CD14-positive monocyte (primary cell): ENCODE results near the gene MTMR8. TPM values are rescaled to one million over a fixed set of nuclear protein-coding genes. Genes with fewer than 3 reads are reported as not detected.

ENCODE experiments used
- DNase-seq, 3 donors: peaks; one replicate each; pipeline ENCODE4 v3.0.0-alpha.2; 2011 to 2022
- H2AFZ ChIP-seq: 2 replicates; pipeline ENCODE4 v1.6.0; 2012; ENCODE audit warnings: mild to moderate bottlenecking, low read depth, low read length, inconsistent platforms; ENCODE audit not compliant: insufficient read depth, poor library complexity, severe bottlenecking
- H3K27ac ChIP-seq, 2 donors: 1 replicate in 1 of 2; 2 replicates in 1 of 2; pipeline ENCODE4 v1.5.1; 2012 to 2013; ENCODE audit warnings: low read length in 2 of 2, control low read depth in 1 of 2, inconsistent platforms in 1 of 2, low read depth in 1 of 2, mild to moderate bottlenecking in 1 of 2
- H3K27me3 ChIP-seq, 2 donors: one replicate each; pipeline versions ENCODE4 v1.6.0 to v1.6.1; 2011 to 2013; ENCODE audit warnings: low read length in 2 of 2; ENCODE audit not compliant: control insufficient read depth in 2 of 2, insufficient read depth in 2 of 2
- H3K36me3 ChIP-seq, 2 donors: replicated peaks in 1 of 2; 1 replicate in 1 of 2; 2 replicates in 1 of 2; pipeline versions ENCODE4 v1.5.1 to v1.6.1; 2012 to 2013; ENCODE audit warnings: low read length in 2 of 2, control low read depth in 1 of 2, inconsistent platforms in 1 of 2, mild to moderate bottlenecking in 1 of 2; ENCODE audit not compliant: insufficient read depth in 2 of 2, control insufficient read depth in 1 of 2
- H3K4me1 ChIP-seq, 2 donors: 1 replicate in 1 of 2; 2 replicates in 1 of 2; pipeline versions ENCODE4 v1.5.1 to v1.6.1; 2012 to 2013; ENCODE audit warnings: low read length in 2 of 2, control low read depth in 1 of 2, inconsistent platforms in 1 of 2, mild to moderate bottlenecking in 1 of 2, moderate library complexity in 1 of 2; ENCODE audit not compliant: insufficient read depth in 2 of 2, control insufficient read depth in 1 of 2
- H3K4me2 ChIP-seq: replicated peaks from 2 replicates; pipeline ENCODE3; 2012; ENCODE audit warnings: low read length, moderate library complexity, mild to moderate bottlenecking; ENCODE audit not compliant: poor library complexity, severe bottlenecking; ENCODE audit errors: extremely low read depth
- H3K4me3 ChIP-seq, 3 experiments: fragments of 200-600 bp in 1 of 3; sonication (generic) in 1 of 3; replicated peaks in 1 of 3; 1 replicate in 2 of 3; 2 replicates in 1 of 3; pipeline ENCODE4 v1.5.1; 2011 to 2013; ENCODE audit warnings: low read length in 3 of 3, mild to moderate bottlenecking in 3 of 3, control low read depth in 2 of 3, low read depth in 2 of 3, inconsistent platforms in 1 of 3, moderate library complexity in 1 of 3
- H3K79me2 ChIP-seq: 2 replicates; pipeline ENCODE4 v1.6.0; 2012; ENCODE audit warnings: mild to moderate bottlenecking, control low read depth, inconsistent platforms, low read length, moderate library complexity; ENCODE audit not compliant: insufficient read depth
- H3K9ac ChIP-seq: 2 replicates; pipeline ENCODE4 v1.6.0; 2017; ENCODE audit warnings: low read length, mild to moderate bottlenecking; ENCODE audit not compliant: insufficient read depth, poor library complexity, severe bottlenecking
- H3K9me3 ChIP-seq, 2 donors: replicated peaks in 1 of 2; 1 replicate in 1 of 2; 2 replicates in 1 of 2; pipeline versions ENCODE4 v1.5.1 to v1.6.1; 2012 to 2013; ENCODE audit warnings: low read length in 2 of 2, control low read depth in 1 of 2; ENCODE audit not compliant: control insufficient read depth in 1 of 2, insufficient read depth in 1 of 2
- H4K20me1 ChIP-seq: 2 replicates; pipeline ENCODE4 v1.6.0; 2012; ENCODE audit warnings: mild to moderate bottlenecking, low read length, control low read depth, moderate library complexity; ENCODE audit not compliant: insufficient read depth
- H3K27ac Mint-ChIP-seq, 7 donors: one replicate each; pipeline ENCODE4 v1.8.0; 2020; ENCODE audit warnings: mild to moderate bottlenecking in 7 of 7, mixed read lengths in 7 of 7, moderate library complexity in 6 of 7, inconsistent platforms in 2 of 7
- H3K27me3 Mint-ChIP-seq, 3 donors: one replicate each; pipeline ENCODE4 v1.8.0; 2021 to 2022; ENCODE audit warnings: low read depth in 3 of 3, mild to moderate bottlenecking in 3 of 3, mixed read lengths in 3 of 3, moderate library complexity in 3 of 3, inconsistent platforms in 1 of 3
- H3K36me3 Mint-ChIP-seq, 2 donors: one replicate each; pipeline ENCODE4 v1.8.0; 2020; ENCODE audit warnings: mixed read lengths in 2 of 2, inconsistent platforms in 1 of 2, mild to moderate bottlenecking in 1 of 2
- H3K4me1 Mint-ChIP-seq: one replicate; pipeline ENCODE4 v1.8.0; 2020; ENCODE audit warnings: mild to moderate bottlenecking, mixed read lengths
- H3K4me3 Mint-ChIP-seq, 2 donors: one replicate each; pipeline ENCODE4 v1.8.0; 2020; ENCODE audit warnings: mild to moderate bottlenecking in 2 of 2, mixed read lengths in 2 of 2, moderate library complexity in 1 of 2
- H3K9me3 Mint-ChIP-seq, 7 donors: one replicate each; pipeline ENCODE4 v1.8.0; 2020 to 2022; ENCODE audit warnings: mixed read lengths in 7 of 7, mild to moderate bottlenecking in 6 of 7, moderate library complexity in 6 of 7, inconsistent platforms in 2 of 7
- CTCF ChIP-seq: fragments of 200-600 bp; IDR thresholded peaks from one replicate; pipeline ENCODE4 v1.8.0; 2022; ENCODE audit warnings: antibody characterized with exemption, mild to moderate bottlenecking
- WGBS: methylation state at CpG from one replicate; pipeline ENCODE4 v1.1.5; 2013; ENCODE audit warnings: missing lambda C conversion rate; ENCODE audit not compliant: insufficient coverage; 5-methylcytosine and 5-hydroxymethylcytosine counted together
- intact Hi-C, 2 donors: fragments of 100-400 bp; cut with micrococcal nuclease; formaldehyde crosslinking; loops; one replicate each; pipeline versions ENCODE4 v1.15.0 to v1.15.1; 2023
- polyA plus RNA-seq, 3 donors: library from polyadenylated mRNA; depleted of rRNA in 1 of 3; unstranded in 2 of 3; stranded (reverse) in 1 of 3; fragments of 300-500 nt in 2 of 3; fragments of >200 nt in 1 of 3; fragmentation: Illumina TruSeq in 2 of 3; gene quantifications; 1 replicate in 2 of 3; 2 replicates in 1 of 3; pipeline ENCODE4 v1.2.3, GENCODE V29; 2012 to 2021

Gene MTMR8
- polyA plus RNA-seq, 3 donors = 0.19 to 1.1 (median 0.51) TPM

- Mint-ChIP-seq H3K4me3 (no peak overlapping the region), H3K27ac (no peak overlapping the region), H3K9me3 (peaks cover 2 to 12% (median 5%) of the 10 kb centered on the region in 7 donors), H3K36me3 (no peaks in the 10 kb centered on the region), H3K27me3 (peaks cover 0 to 2% (median 0%) of the 10 kb centered on the region in 3 donors), H3K4me1 (no peaks in the 10 kb centered on the region)
- Histone ChIP-seq H3K4me3 (no peak overlapping the region), H3K79me2 (no peaks in the 10 kb centered on the region), H3K4me2 (no peak overlapping the region), H3K9ac (no peak overlapping the region), H3K36me3 (no peaks in the 10 kb centered on the region), H3K27me3 (no peaks in the 10 kb centered on the region), H2AFZ (no peak overlapping the region), H4K20me1 (no peaks in the 10 kb centered on the region), H3K9me3 (peaks cover 6 to 14% of the 10 kb centered on the region in 2 donors), H3K27ac (no peak overlapping the region), H3K4me1 (no peaks in the 10 kb centered on the region)
- intact Hi-C loops = no loop called here
- DNase-seq = no peak
- no peak for TF ChIP-seq CTCF
Observed at GRCh38 chrX:64428371-64428770, 33.1 kb upstream of the MTMR8 start.

- peaks cover 1 to 8% (median 4%) of the 10 kb centered on the region in 7 donors for H3K9me3 Mint-ChIP-seq
- H2AFZ ChIP-seq = no peak overlapping the region
- H3K36me3 ChIP-seq = no peaks in the 10 kb centered on the region
- no peak overlapping the region for H3K27ac ChIP-seq
- peaks cover 1 to 9% of the 10 kb centered on the region in 2 donors for H3K9me3 ChIP-seq
- no peaks in the 10 kb centered on the region for H3K4me1 Mint-ChIP-seq
- no peak overlapping the region for H3K4me3 Mint-ChIP-seq
- H3K27me3 ChIP-seq = no peaks in the 10 kb centered on the region
- no peak overlapping the region for H3K4me2 ChIP-seq
- DNase-seq = no peak
- H3K27ac Mint-ChIP-seq = no peak overlapping the region
- peaks cover 0 to 2% (median 0%) of the 10 kb centered on the region in 3 donors for H3K27me3 Mint-ChIP-seq
- H3K4me1 ChIP-seq = no peaks in the 10 kb centered on the region
- TF ChIP-seq CTCF = no peak
- intact Hi-C loops = no loop called here
- no peak overlapping the region for H3K9ac ChIP-seq
- no peaks in the 10 kb centered on the region for H3K79me2 ChIP-seq
- H4K20me1 ChIP-seq = no peaks in the 10 kb centered on the region
- H3K36me3 Mint-ChIP-seq = no peaks in the 10 kb centered on the region
- WGBS = no CpG with 5 or more reads among the region's 2 CpGs
- no peak overlapping the region for H3K4me3 ChIP-seq
Observed at GRCh38 chrX:64427787-64428186, 32.5 kb upstream of the MTMR8 start.
